Measurements from ENCODE around the gene UBE4B. TPM values are rescaled to one million over a fixed set of nuclear protein-coding genes. Genes with fewer than 3 reads are reported as not detected.

UBE4B gene
- total RNA-seq (2014; rRNA removed; shearing (Covaris generic)) = 27.6 and 29.3 TPM in 2 replicates
- polyA plus RNA-seq (2016; fragmentation: Nextera tagmentation; extraction: Ambion mirVana) = 14.3 and 15.8 TPM in 2 replicates

DNA sequence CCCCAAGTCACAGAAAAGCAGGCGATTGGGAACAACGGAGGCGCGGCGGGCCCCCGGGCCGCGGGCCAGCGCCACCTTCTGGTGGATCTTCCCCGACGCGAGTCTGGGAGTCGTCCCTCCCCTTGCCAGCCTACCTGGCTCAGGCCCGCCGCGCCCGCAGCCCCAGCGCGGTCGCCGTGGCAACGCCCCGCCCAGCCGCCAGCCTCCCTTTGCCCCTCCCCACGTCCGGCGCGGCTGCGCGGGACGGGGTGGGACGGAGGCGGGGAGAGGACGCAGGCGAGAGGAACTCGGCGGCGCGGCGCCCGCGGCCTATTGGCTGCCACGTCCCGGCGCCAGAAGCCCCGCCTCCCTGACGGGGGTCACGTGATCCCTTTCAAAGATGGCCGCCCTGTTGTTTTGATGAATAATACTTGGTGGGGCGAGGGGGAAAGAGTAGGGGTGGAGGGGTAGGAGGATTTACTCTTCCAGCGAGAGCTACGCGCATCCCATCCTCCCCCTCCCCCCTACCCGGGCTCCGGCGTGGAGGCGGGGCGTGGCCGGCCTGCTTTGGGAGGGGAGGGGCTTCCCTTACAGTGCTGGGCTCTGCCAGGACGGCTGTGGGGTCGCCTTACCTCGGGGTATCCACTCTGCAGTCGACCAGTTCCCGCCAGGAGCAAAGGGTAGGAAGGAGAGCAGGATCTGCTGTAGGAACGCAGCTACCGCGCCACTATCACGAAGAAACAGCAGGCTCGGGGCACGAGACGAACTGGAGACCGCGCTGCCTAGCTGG lies at the start of gene UBE4B:
Gene UBE4B (plus strand): TSS at position 369 of the 769 bp plus-strand sequence. CDS start 713 bp downstream, outside the sequence.
- Histone ChIP-seq H4K20me1 (ENCODE audit: insufficient read depth) (no peaks in the 10 kb centered on the region), H3K27ac (peak within 1 kb of the TSS; percentile 97), H3K27me3 (replicated peaks; ENCODE audit: insufficient read depth) (no peaks in the 10 kb centered on the region), H3K9ac (peak within 1 kb of the TSS; percentile 98), H3K9me3 (ENCODE audit: low read depth) (no peaks in the 10 kb centered on the region), H3F3A (ENCODE audit: insufficient read depth) (peaks cover 28% of the 10 kb centered on the region), H2AFZ (peak within 1 kb of the TSS; percentile 96), H3K9me2 (ENCODE audit: insufficient read depth) (no peaks in the 10 kb centered on the region), H3K4me1 (ENCODE audit: insufficient read depth) (peaks cover 14% of the 10 kb centered on the region; the same call in 1 of the 2 replicates), H3K4me2 (ENCODE audit: unreplicated experiment) (peak within 1 kb of the TSS; percentile 99), H3K79me2 (ENCODE audit: insufficient read depth) (peaks cover 49% of the 10 kb centered on the region), H3K36me3 (ENCODE audit: low read depth) (no peaks in the 10 kb centered on the region; the same call in 1 of the 2 replicates), H3K4me3 (peak within 1 kb of the TSS; percentile 99)
- TF ChIP-seq EZH2 (IDR thresholded peaks at IDR 0.05; ENCODE audit: insufficient read depth, poor library complexity, severe bottlenecking) (no peak), EZH2phosphoT487 (IDR thresholded peaks at IDR 0.05; ENCODE audit: insufficient read depth, low read depth) (no peak)
- DNase-seq = peak; percentile 99
- WGBS, 2 experiments (ENCODE audit: low coverage in 1 of 2, low lambda C conversion rate in 2 of 2, missing lambda C conversion rate in 2 of 2) = 1 to 2% methylated on average over 25 to 50 of the region's 73 CpGs
- in situ Hi-C loops (cut with MboI) = no loop called here

DNA sequence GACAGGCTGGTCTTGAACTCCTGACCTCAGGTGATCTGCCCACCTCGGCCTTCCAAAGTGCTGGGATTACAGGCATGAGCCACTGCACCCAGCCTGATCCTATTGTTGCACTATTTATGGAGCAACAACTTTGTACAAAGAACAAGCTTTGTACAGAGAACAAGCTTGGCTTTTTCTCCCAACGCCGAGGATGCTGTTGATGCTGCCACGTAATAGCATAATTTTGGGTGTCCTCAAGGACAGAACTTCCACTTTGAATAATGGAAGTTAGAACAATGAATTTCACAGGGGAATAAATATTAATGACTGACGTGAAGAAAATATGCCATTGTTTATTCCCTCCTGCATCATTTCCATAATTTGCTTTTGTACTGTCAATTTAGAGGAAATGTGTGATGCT lies 48.5 kb upstream of the UBE4B start:
- no peak overlapping the region for H3K4me3 ChIP-seq
- H3K4me2 ChIP-seq (ENCODE audit: unreplicated experiment) = no peak overlapping the region
- H3K9ac ChIP-seq = no peak overlapping the region
- TF ChIP-seq EZH2 (IDR thresholded peaks at IDR 0.05; ENCODE audit: insufficient read depth, poor library complexity, severe bottlenecking) (no peak), EZH2phosphoT487 (IDR thresholded peaks at IDR 0.05; ENCODE audit: insufficient read depth, low read depth) (no peak)
- H3K9me2 ChIP-seq (ENCODE audit: insufficient read depth) = no peaks in the 10 kb centered on the region
- no peaks in the 10 kb centered on the region for H4K20me1 ChIP-seq (ENCODE audit: insufficient read depth)
- H3K36me3 ChIP-seq (ENCODE audit: low read depth) = peaks cover 14% of the 10 kb centered on the region; the same call in 1 of the 2 replicates
- WGBS, 2 experiments (ENCODE audit: low coverage in 1 of 2, low lambda C conversion rate in 2 of 2, missing lambda C conversion rate in 2 of 2) = 97 to 98% methylated on average over 5 of the region's 5 CpGs
- in situ Hi-C loops (cut with MboI) = no loop called here
- no peak overlapping the region for H3K27ac ChIP-seq
- no peaks in the 10 kb centered on the region for H3F3A ChIP-seq (ENCODE audit: insufficient read depth)
- no peaks in the 10 kb centered on the region for H3K79me2 ChIP-seq (ENCODE audit: insufficient read depth)
- no peak overlapping the region for H2AFZ ChIP-seq
- no peaks in the 10 kb centered on the region for H3K9me3 ChIP-seq (ENCODE audit: low read depth)
- no peaks in the 10 kb centered on the region for H3K4me1 ChIP-seq (ENCODE audit: insufficient read depth)
- no peak for DNase-seq
- H3K27me3 ChIP-seq (replicated peaks; ENCODE audit: insufficient read depth) = no peaks in the 10 kb centered on the region

DNA sequence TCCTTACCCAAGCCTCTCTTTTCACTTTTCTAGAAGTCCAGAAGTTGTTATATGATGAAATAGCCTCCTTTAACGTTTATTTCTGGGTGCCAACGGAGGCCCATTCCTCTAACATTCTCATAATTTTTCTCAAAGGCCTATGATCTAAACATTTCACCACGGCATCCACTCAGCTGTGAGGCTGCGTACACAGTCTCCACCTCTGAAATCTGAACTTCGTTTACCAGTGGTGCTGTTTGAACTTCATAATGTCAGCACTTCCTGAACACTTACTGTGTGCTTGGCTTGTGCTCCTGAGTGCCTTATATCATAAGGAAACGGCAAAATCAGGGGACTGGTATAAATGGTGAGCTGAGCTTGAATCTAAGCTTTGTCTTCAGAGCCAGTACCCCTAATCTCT lies 47.8 kb upstream of the UBE4B start:
- no peak for DNase-seq
- no peak overlapping the region for H3K27ac ChIP-seq

DNA sequence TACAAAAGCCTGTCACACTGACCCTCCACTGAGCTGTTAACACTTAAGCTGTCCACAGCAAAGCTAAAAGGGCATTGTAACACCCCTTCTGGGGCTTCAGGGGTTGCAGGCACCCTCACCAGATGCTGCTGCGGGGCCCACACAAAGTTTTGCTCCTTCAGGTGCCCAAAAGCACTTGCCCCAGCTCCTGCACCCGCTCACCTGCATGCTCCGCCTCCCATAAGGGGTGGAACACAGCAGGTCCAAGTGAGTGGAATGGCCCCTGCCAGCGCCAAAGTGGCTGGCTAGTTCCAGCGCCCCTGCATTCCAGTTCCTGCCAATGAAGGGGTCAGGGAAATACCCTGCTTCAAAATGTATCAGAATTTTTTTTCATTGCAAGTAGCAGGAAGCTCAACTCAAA lies 43.0 kb upstream of the UBE4B start:
- 88% methylated on average over 5 of the region's 5 CpGs for whole genome bisulfite sequencing, 2 experiments (ENCODE audit: low coverage in 1 of 2, low lambda C conversion rate in 2 of 2, missing lambda C conversion rate in 2 of 2)
- Histone ChIP-seq H3F3A (ENCODE audit: insufficient read depth) (no peaks in the 10 kb centered on the region), H3K27me3 (replicated peaks; ENCODE audit: insufficient read depth) (no peaks in the 10 kb centered on the region), H3K4me2 (ENCODE audit: unreplicated experiment) (no peak overlapping the region), H3K79me2 (ENCODE audit: insufficient read depth) (no peaks in the 10 kb centered on the region), H3K4me1 (ENCODE audit: insufficient read depth) (no peaks in the 10 kb centered on the region), H3K9me2 (ENCODE audit: insufficient read depth) (no peaks in the 10 kb centered on the region), H3K4me3 (no peak overlapping the region), H4K20me1 (ENCODE audit: insufficient read depth) (no peaks in the 10 kb centered on the region), H3K9ac (no peak overlapping the region), H3K9me3 (ENCODE audit: low read depth) (no peaks in the 10 kb centered on the region), H2AFZ (no peak overlapping the region), H3K27ac (no peak overlapping the region), H3K36me3 (ENCODE audit: low read depth) (no peaks in the 10 kb centered on the region)
- in situ Hi-C loops (cut with MboI) = no loop called here
- DNase-seq = no peak
- TF ChIP-seq EZH2phosphoT487 (IDR thresholded peaks at IDR 0.05; ENCODE audit: insufficient read depth, low read depth) (no peak), EZH2 (IDR thresholded peaks at IDR 0.05; ENCODE audit: insufficient read depth, poor library complexity, severe bottlenecking) (no peak)

More for the DNA sequence above, 47.8 kb upstream of the UBE4B start:
- Histone ChIP-seq H2AFZ (no peak overlapping the region), H3K9me2 (ENCODE audit: insufficient read depth) (no peaks in the 10 kb centered on the region), H3K9me3 (ENCODE audit: low read depth) (no peaks in the 10 kb centered on the region), H3K36me3 (ENCODE audit: low read depth) (peaks cover 14% of the 10 kb centered on the region; the same call in 1 of the 2 replicates), H3K4me1 (ENCODE audit: insufficient read depth) (no peaks in the 10 kb centered on the region), H3K4me3 (no peak overlapping the region), H3K79me2 (ENCODE audit: insufficient read depth) (no peaks in the 10 kb centered on the region), H3K9ac (no peak overlapping the region), H3F3A (ENCODE audit: insufficient read depth) (no peaks in the 10 kb centered on the region), H3K27me3 (replicated peaks; ENCODE audit: insufficient read depth) (no peaks in the 10 kb centered on the region), H4K20me1 (ENCODE audit: insufficient read depth) (no peaks in the 10 kb centered on the region), H3K4me2 (ENCODE audit: unreplicated experiment) (no peak overlapping the region)
- 57 to 60% methylated on average over 6 of the region's 6 CpGs for WGBS, 2 experiments (ENCODE audit: low coverage in 1 of 2, low lambda C conversion rate in 2 of 2, missing lambda C conversion rate in 2 of 2)
- TF ChIP-seq EZH2 (IDR thresholded peaks at IDR 0.05; ENCODE audit: insufficient read depth, poor library complexity, severe bottlenecking) (no peak), EZH2phosphoT487 (IDR thresholded peaks at IDR 0.05; ENCODE audit: insufficient read depth, low read depth) (no peak)
- in situ Hi-C loops (cut with MboI) = no loop called here

All from GM23248 (cell line).